IMR-90 (cell line): Measurements from ENCODE around the gene PCDHGA10. TPM values are rescaled to one million over a fixed set of nuclear protein-coding genes. Genes with fewer than 3 reads are reported as not detected.

Experiments
- ATAC-seq: fragments of 200-7000 bp; cut with Tn5 transposase; 2 replicates; pipeline ENCODE4 v1.9.1; 2020; ENCODE audit warnings: low read depth, mild to moderate bottlenecking, moderate library complexity
- BruUV-seq: library from RNA; stranded (reverse); fragments of 400-500 nt; replicated peaks from 2 replicates; lab custom pipeline; 2021; lab: Mats Ljungman, UMichigan
- CTCF ChIA-PET: fragments of 300-600 bp; formaldehyde crosslinking; extraction: SDS; loops from one replicate; lab custom pipeline; 2021; ENCODE audit warnings: antibody characterized with exemption; lab: Yijun Ruan, JAX
- POLR2A ChIA-PET: fragments of 300-600 bp; sonication (Branson Sonifier 250); formaldehyde crosslinking; loops from one replicate; lab custom pipeline; 2022; ENCODE audit warnings: antibody characterized with exemption; ENCODE audit not compliant: unreplicated experiment; lab: Charles Lee
- DNase-seq: peaks from one replicate; pipeline ENCODE4 v3.0.0; 2013
- H2AFZ ChIP-seq: replicated peaks from 2 replicates; pipeline ENCODE3; 2013; ENCODE audit warnings: low read length, mild to moderate bottlenecking; ENCODE audit not compliant: poor library complexity
- H2AK5ac ChIP-seq: 2 replicates; pipeline ENCODE4 v1.6.1; 2013; ENCODE audit warnings: low read depth, low read length, inconsistent platforms
- H2AK9ac ChIP-seq: replicated peaks from 2 replicates; pipeline ENCODE3; 2013; ENCODE audit warnings: mild to moderate bottlenecking, low read depth, low read length, moderate library complexity; ENCODE audit not compliant: poor library complexity
- H2BK120ac ChIP-seq: 2 replicates; pipeline ENCODE4 v1.6.1; 2013; ENCODE audit warnings: low read depth, low read length, inconsistent platforms
- H2BK15ac ChIP-seq: 3 replicates; pipeline ENCODE4 v1.6.1; 2013; ENCODE audit warnings: low read depth, low read length, inconsistent platforms
- H2BK20ac ChIP-seq: 2 replicates; pipeline ENCODE4 v1.6.1; 2013; ENCODE audit warnings: low read depth, mild to moderate bottlenecking, inconsistent platforms, low read length, moderate library complexity
- H2BK5ac ChIP-seq: 2 replicates; pipeline ENCODE4 v1.6.1; 2013; ENCODE audit warnings: mild to moderate bottlenecking, low read depth, low read length, inconsistent platforms; ENCODE audit not compliant: poor library complexity, severe bottlenecking
- H3K14ac ChIP-seq: replicated peaks from 2 replicates; pipeline ENCODE4 v1.6.1; 2013; ENCODE audit warnings: low read depth, low read length, inconsistent platforms
- H3K18ac ChIP-seq: 2 replicates; pipeline ENCODE4 v1.6.1; 2013; ENCODE audit warnings: low read depth, low read length, control low read depth
- H3K23ac ChIP-seq: 2 replicates; pipeline ENCODE4 v1.6.1; 2013; ENCODE audit warnings: low read depth, low read length, inconsistent platforms
- H3K27ac ChIP-seq: 2 replicates; pipeline ENCODE4 v1.5.1; 2013; ENCODE audit warnings: mild to moderate bottlenecking, control low read depth, low read length; ENCODE audit not compliant: insufficient read depth
- H3K27me3 ChIP-seq: 2 replicates; pipeline ENCODE4 v1.6.1; 2013; ENCODE audit warnings: low read length; ENCODE audit not compliant: control insufficient read depth, insufficient read depth
- H3K36me3 ChIP-seq: 2 replicates; pipeline ENCODE4 v1.6.1; 2013; ENCODE audit warnings: low read length, mixed read lengths; ENCODE audit not compliant: control insufficient read depth, insufficient read depth
- H3K4ac ChIP-seq: 2 replicates; pipeline ENCODE4 v1.6.1; 2013; ENCODE audit warnings: low read depth, low read length, inconsistent platforms
- H3K4me1 ChIP-seq: 2 replicates; pipeline ENCODE4 v1.6.1; 2013; ENCODE audit warnings: low read length, mixed read lengths; ENCODE audit not compliant: control insufficient read depth, insufficient read depth
- H3K4me2 ChIP-seq: 2 replicates; pipeline ENCODE4 v1.6.1; 2013; ENCODE audit warnings: low read depth, mild to moderate bottlenecking, control low read depth, low read length, moderate library complexity
- H3K4me3 ChIP-seq: 2 replicates; pipeline ENCODE4 v1.5.1; 2013; ENCODE audit warnings: low read depth, mild to moderate bottlenecking, control low read depth, low read length, moderate library complexity; ENCODE audit not compliant: insufficient read depth
- H3K56ac ChIP-seq: 2 replicates; pipeline ENCODE4 v1.6.1; 2013; ENCODE audit warnings: low read length, inconsistent platforms; ENCODE audit not compliant: insufficient read depth; ENCODE audit errors: extremely low read depth
- H3K79me1 ChIP-seq, 2 experiments: 2 replicates each; pipeline ENCODE4 v1.6.1; 2013; ENCODE audit warnings: low read length in 2 of 2, inconsistent platforms in 1 of 2, low read depth in 1 of 2
- H3K9ac ChIP-seq: 2 replicates; pipeline ENCODE4 v1.6.1; 2013; ENCODE audit warnings: low read depth, low read length, control low read depth
- H3K9me1 ChIP-seq: 2 replicates; pipeline ENCODE4 v1.6.1; 2013; ENCODE audit warnings: low read length, inconsistent platforms; ENCODE audit not compliant: insufficient read depth
- H3K9me3 ChIP-seq: 2 replicates; pipeline ENCODE4 v1.6.1; 2013; ENCODE audit warnings: low read length; ENCODE audit not compliant: control insufficient read depth, insufficient read depth
- H4K20me1 ChIP-seq: 2 replicates; pipeline ENCODE4 v1.6.1; 2013; ENCODE audit warnings: low read length, inconsistent platforms; ENCODE audit not compliant: insufficient read depth
- H4K5ac ChIP-seq: 2 replicates; pipeline ENCODE4 v1.6.1; 2013; ENCODE audit warnings: mild to moderate bottlenecking, low read depth, low read length, control low read depth
- H4K8ac ChIP-seq, 2 experiments: 2 replicates each; pipeline ENCODE4 v1.6.1; 2013; ENCODE audit warnings: low read depth in 2 of 2, low read length in 2 of 2, control low read depth in 1 of 2, inconsistent platforms in 1 of 2
- H4K91ac ChIP-seq: 2 replicates; pipeline ENCODE4 v1.6.1; 2013; ENCODE audit warnings: low read depth, low read length, inconsistent platforms; ENCODE audit not compliant: insufficient read depth
- BHLHE40 ChIP-seq: fragments of 150-350 bp; IDR thresholded peaks from 2 replicates; pipeline ENCODE4 v1.6.1; 2016; ENCODE audit warnings: mild to moderate bottlenecking, low read depth, low read length
- CHD1 ChIP-seq: IDR thresholded peaks from 2 replicates; pipeline ENCODE4 v1.6.1; 2012; ENCODE audit warnings: low read depth, low read length, improper control_type of control experiment
- CTCF ChIP-seq: conservative IDR thresholded peaks from 2 replicates; pipeline ENCODE4 v1.5.1; 2012; ENCODE audit warnings: mild to moderate bottlenecking, low read depth, low read length, improper control_type of control experiment
- FOS ChIP-seq: fragments of 150-350 bp; IDR thresholded peaks from 2 replicates; pipeline ENCODE4 v1.6.1; 2016; ENCODE audit warnings: low read depth, low read length
- MAFK ChIP-seq: IDR thresholded peaks from 2 replicates; pipeline ENCODE4 v1.6.1; 2012; ENCODE audit warnings: low read depth, low read length, improper control_type of control experiment
- MAZ ChIP-seq: IDR thresholded peaks from 2 replicates; pipeline ENCODE4 v1.6.1; 2012; ENCODE audit warnings: low read depth, mild to moderate bottlenecking, low read length, improper control_type of control experiment, moderate library complexity, borderline replicate concordance
- POLR2A ChIP-seq: IDR thresholded peaks from 2 replicates; pipeline ENCODE4 v1.6.1; 2012; ENCODE audit warnings: mild to moderate bottlenecking, low read depth, low read length
- RAD21 ChIP-seq: IDR thresholded peaks from 2 replicates; pipeline ENCODE4 v1.6.1; 2012; ENCODE audit warnings: low read length, improper control_type of control experiment
- RFX5 ChIP-seq: IDR thresholded peaks from 2 replicates; pipeline ENCODE4 v1.8.0; 2012; ENCODE audit warnings: low read depth, mild to moderate bottlenecking, low read length, moderate library complexity
- USF2 ChIP-seq: fragments of 150-350 bp; IDR thresholded peaks from 2 replicates; pipeline ENCODE4 v1.6.1; 2017; ENCODE audit warnings: mild to moderate bottlenecking, antibody characterized with exemption, low read length, low read depth
- WGBS, 2 experiments: methylation state at CpG; one replicate each; pipeline versions ENCODE4 v1.1.5 to v1.1.7; 2013; ENCODE audit warnings: missing lambda C conversion rate in 2 of 2; ENCODE audit not compliant: insufficient read length in 1 of 2; ENCODE audit errors: extremely low coverage in 2 of 2; 5-methylcytosine and 5-hydroxymethylcytosine counted together
- dilution Hi-C: fragments of 300-500 bp; cut with HindIII; formaldehyde crosslinking; loops from one replicate; pipeline ENCODE4 v1.14.3; 2018; ENCODE audit warnings: low sequenced_read_pairs; ENCODE audit not compliant: unreplicated experiment
- in situ Hi-C: fragments of 300-500 bp; cut with MboI; formaldehyde crosslinking; loops from 3 replicates; pipeline ENCODE4 v1.14.3; 2019; ENCODE audit warnings: low sequenced_read_pairs, inconsistent platforms, mixed read lengths
- intact Hi-C: fragments of 100-400 bp; cut with micrococcal nuclease; formaldehyde crosslinking; loops from 2 replicates; pipeline ENCODE4 v1.10.0; 2022
- polyA plus RNA-seq, 3 experiments: library from polyadenylated mRNA; depleted of rRNA; stranded (reverse); fragments of >200 nt; gene quantifications; 2 replicates each; pipeline ENCODE4 v1.2.3, GENCODE V29; 2012; ENCODE audit warnings: low replicate concordance in 1 of 3
- total RNA-seq: library from RNA; depleted of rRNA; stranded (reverse); fragments of >200 nt; gene quantifications from 2 replicates; pipeline ENCODE4 v1.2.3, GENCODE V29; 2012

PCDHGA10 gene
- total and polyA plus RNA-seq, 2 of the 4 experiments (the other 2 are of a cell fraction) = 3.4 to 6.6 TPM

DNA sequence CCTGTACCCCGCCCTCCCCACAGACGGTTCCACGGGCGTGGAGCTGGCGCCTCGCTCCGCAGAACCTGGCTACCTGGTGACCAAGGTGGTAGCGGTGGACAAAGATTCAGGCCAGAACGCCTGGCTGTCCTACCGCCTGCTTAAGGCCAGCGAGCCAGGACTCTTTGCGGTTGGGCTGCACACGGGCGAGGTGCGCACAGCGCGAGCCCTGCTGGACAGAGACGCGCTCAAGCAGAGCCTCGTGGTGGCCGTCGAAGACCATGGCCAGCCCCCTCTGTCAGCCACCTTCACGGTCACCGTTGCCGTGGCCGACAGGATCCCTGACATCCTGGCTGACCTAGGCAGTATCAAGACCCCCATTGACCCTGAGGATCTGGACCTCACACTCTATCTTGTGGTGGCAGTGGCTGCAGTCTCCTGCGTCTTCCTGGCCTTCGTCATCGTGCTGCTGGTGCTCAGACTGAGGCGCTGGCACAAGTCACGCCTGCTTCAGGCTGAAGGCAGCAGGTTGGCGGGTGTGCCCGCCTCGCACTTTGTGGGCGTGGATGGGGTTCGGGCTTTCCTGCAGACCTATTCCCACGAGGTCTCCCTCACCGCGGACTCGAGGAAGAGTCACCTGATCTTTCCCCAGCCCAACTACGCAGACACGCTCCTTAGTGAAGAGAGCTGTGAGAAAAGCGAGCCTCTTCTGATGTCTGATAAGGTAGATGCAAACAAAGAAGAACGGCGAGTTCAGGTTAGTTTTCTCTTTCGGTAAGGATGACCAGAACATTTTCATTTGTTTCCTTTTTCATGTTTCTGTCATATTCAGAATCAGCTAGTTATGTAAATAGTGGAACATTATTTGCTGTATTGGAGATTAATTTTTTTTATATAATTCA lies 46.5 kb upstream of the PCDHGA10 start:
- H3K4me1 ChIP-seq = peaks cover 2% of the 10 kb centered on the region; the same call in 1 of the 2 replicates
- peaks cover 0 to 3% of the 10 kb centered on the region in 2 experiments; a peak in 1 of 4 replicates for H3K79me1 ChIP-seq
- H2BK20ac ChIP-seq = no peak overlapping the region
- no peak for TF ChIP-seq CTCF
- no peak for TF ChIP-seq CHD1
- no peak for TF ChIP-seq MAFK
- TF ChIP-seq RFX5 = no peak
- TF ChIP-seq BHLHE40 = no peak
- TF ChIP-seq RAD21 = no peak
- TF ChIP-seq MAZ = no peak
- TF ChIP-seq FOS = no peak
- TF ChIP-seq USF2 = no peak
- TF ChIP-seq POLR2A = no peak
- no peak overlapping the region for H2AK5ac ChIP-seq
- H3K14ac ChIP-seq = no peak overlapping the region
- H2BK15ac ChIP-seq = no peak overlapping the region
- peaks cover 51% of the 10 kb centered on the region for H3K9me3 ChIP-seq
- no TSS peak for BruUV-seq
- WGBS, 2 experiments = 24% methylated on average over 10 of the region's 46 CpGs; no CpG with 5 or more reads in 1 of the 2 experiments
- H2AK9ac ChIP-seq = no peak overlapping the region
- H2BK5ac ChIP-seq = no peak overlapping the region
- peaks cover 20% of the 10 kb centered on the region for H3K36me3 ChIP-seq
- H3K4ac ChIP-seq = no peak overlapping the region
- no peak for DNase-seq
- H4K8ac ChIP-seq = no peak overlapping the region
- ATAC-seq = no peak
- in situ Hi-C loops (no loop called here), dilution Hi-C loops (no loop called here), intact Hi-C loops (no loop called here)
- no peak overlapping the region for H3K4me3 ChIP-seq
- H3K9me1 ChIP-seq = no peaks in the 10 kb centered on the region
- no peak overlapping the region for H3K23ac ChIP-seq
- ChIA-PET POLR2A (no interaction called here), CTCF (no interaction called here)
- H4K5ac ChIP-seq = no peak overlapping the region
- H3K27ac ChIP-seq = no peak overlapping the region
- no peak overlapping the region for H2AFZ ChIP-seq
- H3K56ac ChIP-seq = no peak overlapping the region
- H3K9ac ChIP-seq = no peak overlapping the region
- H3K4me2 ChIP-seq = no peak overlapping the region
- H4K20me1 ChIP-seq = no peaks in the 10 kb centered on the region
- H4K91ac ChIP-seq = no peak overlapping the region
- no peak overlapping the region for H3K18ac ChIP-seq
- no peak overlapping the region for H2BK120ac ChIP-seq
- H3K27me3 ChIP-seq = peaks cover 2% of the 10 kb centered on the region; the same call in 1 of the 2 replicates
